Germinal center (tissue), 1 donor: ENCODE data around the gene MEG3.
A peak's percentile ranks its signal among the peaks of the same experiment; 100 is the strongest.
"Not testable (repeated sequence)": the region's sequence is repeated elsewhere in the genome, so short reads cannot be mapped to it uniquely, and the experiment has no call there.

Experiments used
- DNase-seq: peaks from one replicate; pipeline ENCODE4 v3.0.0; 2012; ENCODE audit warnings: mixed read lengths, low spot score

MEG3 gene

DNA sequence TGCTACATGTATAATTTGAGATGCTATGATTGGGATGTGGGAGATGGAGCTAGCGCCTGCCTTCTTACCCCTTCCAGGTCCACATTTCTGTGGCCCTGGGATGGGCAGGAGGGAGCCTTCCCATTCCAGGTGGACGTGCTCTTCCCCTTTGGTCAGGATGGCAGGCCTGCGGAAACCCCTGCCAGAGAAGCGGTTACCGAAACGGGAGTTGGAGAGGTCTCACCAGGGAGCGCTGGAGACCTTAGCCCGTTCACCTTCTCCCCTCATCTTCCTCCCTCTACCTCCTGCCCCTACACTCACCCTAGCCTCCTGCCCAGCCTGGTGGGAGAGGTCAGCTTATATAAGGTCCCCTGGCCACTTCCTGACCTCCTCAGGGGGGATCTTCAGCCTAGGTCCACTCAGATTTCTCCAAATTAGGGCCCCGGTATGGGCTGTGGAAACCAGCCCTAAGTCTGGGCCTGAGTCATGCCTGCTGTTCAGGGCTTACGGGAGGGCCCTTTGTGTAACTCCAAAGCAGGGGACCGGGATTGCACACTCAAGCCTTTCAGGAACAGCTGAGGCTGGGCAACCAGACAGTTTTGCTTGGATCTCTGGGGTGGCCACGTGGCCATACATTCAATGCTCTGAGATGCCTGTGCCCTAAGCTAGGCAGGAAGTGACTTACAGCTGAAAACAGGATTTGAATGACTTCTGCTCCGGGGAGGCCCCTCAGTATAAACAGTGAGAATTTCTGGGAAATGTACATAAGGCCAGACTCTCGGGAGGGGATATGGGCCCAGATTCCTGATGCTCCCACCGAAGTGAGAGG, 10.2 kb upstream of the MEG3 start:
- DNase-seq = no peak

DNA sequence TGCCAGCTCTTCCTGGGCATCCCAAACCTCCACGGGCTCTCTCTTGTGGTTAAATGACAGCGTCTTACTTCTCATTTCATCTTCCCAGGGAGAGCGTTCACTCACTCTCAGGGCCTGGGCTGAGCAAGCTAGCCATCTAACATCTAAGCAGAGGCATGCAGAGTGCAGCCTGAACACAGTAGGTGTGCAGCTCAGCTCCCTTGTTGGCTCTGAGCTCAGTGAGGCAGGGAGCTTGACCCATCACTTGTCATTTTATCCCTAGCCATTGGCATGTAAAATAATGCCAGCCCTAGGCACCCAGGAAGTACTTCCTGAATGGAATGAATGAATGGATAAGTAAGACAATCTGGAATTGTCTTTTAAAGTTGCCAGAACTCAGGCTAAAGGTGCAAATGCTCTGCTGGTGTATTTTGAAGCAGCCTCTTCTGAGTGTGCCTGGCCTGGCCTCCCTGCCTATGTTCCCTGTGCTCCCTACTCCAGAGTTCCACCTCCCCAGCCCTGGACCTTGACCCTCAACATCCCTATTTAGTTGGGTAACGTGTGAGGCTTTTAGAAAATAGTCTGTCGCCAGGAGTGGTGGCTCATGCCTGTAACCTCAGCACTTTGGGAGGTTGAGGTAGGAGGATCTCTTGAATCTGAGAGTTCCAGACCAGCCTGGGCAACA, 9.5 kb upstream of the MEG3 start:
- DNase-seq = no peak

DNA sequence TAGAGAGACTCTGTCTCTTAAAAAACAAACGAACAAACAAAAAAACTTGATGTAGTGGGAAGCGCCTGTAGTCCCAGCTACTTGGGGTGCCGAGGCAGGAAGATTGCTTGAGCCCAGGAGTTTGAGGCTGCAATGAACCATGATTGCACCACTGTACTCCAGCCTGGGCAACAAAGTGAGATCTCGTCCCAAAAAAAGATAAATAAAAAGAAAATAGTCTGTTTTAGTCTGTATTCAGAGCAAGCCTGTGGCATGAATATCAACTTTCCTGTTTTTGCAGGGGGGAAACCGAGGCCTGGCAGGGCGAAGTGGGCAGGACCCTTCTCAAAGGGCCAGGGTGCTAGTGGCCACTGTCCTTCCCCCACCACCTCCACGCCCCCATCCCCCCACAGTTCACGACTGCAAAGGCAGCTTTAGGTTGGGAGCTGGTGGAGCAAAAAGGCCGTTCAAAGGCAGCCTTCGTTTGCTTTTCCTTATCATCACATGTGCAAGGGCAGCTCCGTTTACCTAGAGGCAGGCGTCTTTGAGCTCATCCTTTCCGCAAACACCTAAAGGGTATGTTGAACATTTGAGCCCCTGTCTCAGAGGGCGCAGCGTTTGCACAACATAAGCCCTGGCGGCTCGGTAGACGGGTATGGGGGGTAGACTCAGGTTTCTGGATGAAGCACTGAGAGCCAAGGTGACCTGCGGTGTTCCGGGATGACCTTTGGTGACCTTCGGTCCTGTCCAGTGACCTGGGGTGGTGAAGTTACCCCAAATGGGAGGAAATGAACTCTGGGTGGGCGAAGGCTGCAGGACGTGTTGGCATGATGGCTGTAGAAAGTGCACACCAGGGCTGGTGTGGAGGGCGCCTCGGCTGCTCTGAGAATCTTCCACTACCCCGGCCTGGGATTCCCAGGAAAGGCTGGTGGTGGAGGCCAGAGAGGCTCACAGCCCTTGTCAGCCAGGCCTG, 8.7 kb upstream of the MEG3 start:
- no peak for DNase-seq

DNA sequence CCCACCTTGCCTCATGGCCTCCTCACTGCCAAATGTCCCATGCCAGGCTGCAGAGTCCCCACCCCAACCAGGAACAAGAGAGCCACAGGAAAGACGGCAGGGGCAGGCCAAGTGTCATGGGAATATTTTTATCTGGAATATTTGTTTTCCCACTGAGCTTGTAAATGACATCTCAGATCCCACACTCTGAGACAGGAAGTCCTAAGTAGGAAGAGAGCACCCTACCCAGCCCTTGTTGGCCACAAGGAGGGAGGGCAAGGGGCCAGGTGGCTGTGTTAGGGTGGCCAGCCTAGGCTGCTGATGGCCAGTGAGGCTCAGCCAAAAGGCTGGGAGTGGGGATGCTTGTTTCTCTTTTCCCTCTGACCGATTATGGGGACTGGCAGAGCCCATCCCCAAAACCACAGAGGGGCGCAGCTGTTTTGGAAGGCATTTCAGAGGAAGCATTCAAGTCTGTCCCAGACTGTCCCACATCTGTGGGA, 7.7 kb upstream of the MEG3 start:
- DNase-seq = no peak

DNA sequence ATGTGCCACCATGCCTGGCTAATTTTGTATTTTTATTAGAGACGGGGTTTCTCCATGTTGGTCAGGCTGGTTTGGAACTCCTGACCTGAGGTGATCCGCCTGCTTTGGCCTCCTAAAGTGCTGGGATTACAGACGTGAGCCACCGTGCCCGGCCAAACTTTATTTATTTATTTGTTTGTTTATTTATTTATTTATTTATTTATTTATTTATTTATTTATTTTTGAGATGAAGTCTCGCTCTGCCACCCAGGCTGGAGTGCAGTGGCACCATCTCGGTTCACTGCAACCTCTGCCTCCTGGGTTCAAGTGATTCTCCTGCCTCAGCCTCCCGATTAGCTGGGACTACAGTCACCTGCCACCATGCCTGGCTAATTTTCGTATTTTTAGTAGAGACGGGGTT, 7.0 kb upstream of the MEG3 start:
- DNase-seq = not testable (repeated sequence)

DNA sequence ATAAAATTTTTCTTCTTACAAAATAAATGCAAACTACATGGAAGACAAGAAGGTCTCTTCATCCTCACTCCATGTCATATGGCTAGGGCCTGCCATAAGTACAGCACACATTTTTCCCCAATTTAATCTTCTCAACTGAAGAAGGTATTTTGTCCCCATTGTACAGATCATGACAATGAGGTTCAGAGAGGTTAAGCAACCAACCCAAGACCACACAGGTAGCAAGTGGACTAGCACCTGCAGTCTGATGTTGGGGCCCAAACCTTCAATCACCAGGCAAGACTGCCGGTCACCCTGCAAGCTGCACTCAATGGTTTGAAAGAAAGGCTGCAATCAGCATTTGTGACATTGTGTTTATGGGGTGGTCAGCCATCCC, 6.5 kb upstream of the MEG3 start:
- no peak for DNase-seq

DNA sequence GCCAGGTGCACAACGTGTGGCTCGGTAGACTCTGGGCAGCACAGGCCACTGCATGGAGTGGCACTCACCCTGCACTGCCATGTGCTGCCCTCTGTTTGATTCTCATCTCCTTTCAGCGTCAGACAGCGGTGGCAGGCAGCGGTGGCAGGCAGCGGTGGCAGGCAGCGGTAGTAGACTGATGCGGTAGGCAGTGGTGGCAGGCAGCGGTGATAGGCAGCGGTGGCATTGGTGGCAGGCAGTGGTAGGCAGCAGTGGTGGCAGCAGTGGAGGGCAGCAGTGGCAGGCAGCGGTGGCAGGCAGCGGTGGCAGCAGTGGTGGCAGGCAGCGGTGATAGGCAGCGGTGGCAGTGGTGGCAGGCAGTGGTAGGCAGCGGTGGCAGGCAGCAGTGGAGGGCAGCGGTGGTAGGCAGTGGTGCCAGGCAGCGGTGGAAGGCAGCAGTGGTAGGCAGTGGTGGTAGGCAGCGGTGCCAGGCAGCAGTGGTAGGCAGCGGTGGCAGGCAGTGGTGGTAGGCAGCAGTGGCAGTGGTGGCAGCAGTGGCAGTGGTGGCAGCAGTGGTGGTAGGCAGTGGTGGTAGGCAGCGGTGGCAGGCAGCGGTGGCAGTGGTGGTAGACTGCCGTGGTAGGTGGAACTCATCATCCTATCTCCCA, 6.0 kb upstream of the MEG3 start:
- no peak for DNase-seq

DNA sequence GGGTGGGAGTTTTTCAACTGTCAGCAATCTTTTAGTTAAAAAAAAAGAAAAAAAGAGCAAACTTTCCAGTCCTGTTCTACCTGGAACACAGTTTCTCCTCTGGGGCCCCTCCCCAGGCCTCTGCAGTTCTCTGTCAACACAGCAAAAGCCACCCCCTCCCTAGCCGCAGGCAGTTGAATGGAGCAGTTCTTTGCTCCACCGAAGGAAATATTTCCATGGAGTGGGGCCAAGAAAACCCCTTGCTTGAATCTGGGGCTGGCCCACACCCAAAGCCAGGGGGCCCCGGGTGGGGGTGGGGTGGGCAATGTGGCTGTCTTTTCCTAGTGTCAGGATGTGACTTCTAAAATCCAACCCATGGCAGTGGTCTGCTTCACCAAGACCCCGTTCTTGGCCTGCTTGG, 5.0 kb upstream of the MEG3 start:
- no peak for DNase-seq

DNA sequence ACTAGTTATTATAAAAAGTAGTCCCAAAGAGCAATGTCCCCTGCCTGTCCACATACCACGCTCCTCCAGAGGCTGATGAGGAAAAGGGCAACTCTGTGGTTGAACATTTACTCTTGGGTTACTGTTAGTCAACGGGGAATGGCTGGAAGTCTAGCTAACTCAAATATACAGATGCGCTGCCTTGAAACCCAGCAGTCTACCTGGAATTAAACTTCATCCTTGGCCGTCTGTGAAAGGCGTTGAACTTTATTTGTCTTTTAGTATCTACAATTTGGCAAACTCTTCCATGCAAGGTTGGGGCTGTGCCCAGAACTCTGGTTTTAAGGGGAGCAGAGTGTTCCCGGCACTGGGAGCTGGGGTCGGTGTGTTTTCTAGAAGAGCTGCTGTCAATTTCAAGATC, 3.9 kb upstream of the MEG3 start:
- no peak for DNase-seq

DNA sequence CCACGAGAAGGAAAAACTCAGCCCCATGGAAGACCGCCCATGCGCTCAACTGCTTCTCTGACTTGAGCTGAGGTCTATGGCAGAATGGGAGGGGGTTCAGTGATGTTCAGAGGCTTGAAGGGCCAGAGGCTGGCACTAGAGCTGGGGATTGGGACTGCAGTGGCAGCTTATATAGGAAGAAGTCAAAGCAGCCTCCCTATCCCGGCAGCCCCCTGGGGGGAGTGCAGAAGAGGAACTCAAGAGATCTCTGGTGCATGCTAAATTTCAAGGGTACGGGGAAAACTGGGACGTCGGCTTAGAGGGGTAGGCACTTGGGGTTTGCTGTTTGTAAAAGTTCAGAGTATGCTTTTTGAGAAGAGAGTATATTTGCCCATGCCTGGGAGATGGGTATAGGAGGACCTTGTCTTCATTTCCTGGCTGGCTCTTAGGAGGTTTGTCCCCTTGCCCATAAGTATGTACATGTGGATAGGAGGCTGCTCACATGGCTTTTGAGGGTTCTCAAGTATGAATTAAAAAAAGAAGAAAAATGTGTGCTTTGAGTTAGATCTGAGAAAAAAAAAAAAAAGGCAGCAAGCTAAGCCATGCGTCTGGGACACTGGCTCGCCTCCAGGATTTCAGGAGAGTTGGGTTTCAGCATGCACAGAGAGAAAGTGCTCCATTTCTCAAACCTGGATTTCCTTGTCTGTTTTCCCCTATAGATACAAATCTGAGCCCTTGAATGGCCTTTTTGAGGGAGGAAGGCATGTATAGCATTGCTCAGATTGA, 3.2 kb upstream of the MEG3 start:
- no peak for DNase-seq

DNA sequence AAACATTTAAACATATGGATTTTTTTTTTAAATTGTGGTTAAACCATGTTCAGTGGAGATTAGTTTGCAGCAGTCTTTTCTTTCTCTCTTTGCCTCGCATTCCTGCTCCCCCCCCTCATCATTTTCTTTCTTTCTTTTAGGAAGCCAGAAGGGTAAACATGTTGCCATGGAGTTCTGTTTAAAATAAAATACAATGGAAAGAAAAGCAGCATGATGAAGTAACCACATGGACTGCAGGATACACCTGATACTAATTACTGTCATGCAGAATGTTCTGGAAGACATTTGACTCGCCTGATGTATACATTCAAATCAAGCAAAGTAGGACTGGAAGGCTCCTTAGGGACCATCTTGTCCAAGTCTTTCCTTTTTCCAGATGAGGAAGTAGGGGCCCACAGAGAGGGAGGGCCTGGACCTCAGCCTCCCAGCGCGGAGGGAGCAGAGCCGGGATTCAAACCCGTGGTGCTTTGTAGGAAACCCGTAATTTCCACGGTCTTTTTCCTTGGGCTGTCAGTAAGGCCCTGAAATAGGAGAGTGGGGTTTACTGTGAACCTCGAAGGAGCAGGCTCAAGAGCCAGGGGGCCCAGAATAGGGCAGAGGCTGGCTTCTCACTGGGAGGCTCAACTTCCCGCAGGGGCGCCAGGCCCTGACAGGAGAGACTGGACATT, 2.4 kb upstream of the MEG3 start:
- DNase-seq = no peak

DNA sequence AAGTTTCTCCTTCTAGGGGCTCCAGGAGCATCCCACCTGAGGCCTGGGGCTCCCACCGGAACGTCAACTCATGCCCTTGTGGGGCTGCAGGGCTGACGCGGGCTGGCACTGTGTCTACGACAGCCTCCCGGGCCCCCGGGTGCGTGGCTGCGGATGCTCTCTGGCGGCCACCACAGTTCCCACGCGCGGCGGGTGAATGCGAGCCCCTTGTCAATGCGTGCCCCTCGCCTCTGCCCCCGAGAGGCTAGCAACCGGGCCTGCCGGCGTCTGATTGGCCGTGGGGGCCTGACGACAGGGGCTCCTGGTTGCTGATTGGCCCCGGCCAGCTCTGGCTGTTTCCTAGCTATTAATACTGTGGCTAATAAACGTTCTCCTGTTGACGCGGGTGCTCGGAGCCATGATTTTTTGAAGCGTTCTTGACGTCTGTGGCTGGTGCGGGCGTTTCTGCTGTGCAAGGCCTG, 1.8 kb upstream of the MEG3 start:
- DNase-seq = peak; percentile 79

DNA sequence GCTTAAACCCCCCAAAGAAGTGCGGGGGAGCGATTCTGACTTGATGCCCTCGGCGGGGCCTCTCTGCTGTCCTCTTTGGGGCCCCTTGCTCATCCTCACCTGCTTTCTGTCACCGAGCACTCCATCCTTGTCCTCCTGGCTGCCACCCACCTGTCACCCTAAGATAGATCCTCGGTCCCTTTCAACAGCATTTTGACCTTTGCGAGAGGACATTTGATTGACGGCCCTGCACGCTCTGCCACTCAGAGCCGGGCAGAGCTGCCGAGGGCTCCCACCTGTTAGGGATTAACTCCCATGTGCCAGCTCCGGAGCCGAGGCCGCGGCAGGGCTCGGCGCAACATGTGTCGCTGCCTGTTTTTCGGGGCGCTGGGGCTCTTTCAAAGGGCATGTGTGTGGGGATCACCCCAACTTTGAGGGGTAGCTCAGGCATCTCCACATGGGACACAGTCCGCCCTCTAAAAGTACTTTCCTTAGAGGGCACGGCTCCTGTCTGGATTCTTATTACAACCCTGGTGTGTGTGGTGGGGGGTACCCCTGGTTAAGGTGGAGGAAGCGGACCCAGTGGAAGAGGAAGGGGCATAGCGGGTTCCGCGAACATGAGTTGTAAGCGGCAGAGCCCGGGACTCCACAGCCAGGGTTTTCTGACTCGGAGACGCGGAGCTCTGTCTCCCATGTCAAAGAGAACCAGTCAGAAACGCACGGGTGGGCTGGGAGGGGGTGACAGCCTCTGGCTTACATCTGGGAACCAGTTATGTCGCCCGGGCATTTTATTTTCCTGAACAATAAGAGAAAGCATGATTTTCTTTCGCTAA, 811 bp upstream of the MEG3 start:
- DNase-seq = no peak

DNA sequence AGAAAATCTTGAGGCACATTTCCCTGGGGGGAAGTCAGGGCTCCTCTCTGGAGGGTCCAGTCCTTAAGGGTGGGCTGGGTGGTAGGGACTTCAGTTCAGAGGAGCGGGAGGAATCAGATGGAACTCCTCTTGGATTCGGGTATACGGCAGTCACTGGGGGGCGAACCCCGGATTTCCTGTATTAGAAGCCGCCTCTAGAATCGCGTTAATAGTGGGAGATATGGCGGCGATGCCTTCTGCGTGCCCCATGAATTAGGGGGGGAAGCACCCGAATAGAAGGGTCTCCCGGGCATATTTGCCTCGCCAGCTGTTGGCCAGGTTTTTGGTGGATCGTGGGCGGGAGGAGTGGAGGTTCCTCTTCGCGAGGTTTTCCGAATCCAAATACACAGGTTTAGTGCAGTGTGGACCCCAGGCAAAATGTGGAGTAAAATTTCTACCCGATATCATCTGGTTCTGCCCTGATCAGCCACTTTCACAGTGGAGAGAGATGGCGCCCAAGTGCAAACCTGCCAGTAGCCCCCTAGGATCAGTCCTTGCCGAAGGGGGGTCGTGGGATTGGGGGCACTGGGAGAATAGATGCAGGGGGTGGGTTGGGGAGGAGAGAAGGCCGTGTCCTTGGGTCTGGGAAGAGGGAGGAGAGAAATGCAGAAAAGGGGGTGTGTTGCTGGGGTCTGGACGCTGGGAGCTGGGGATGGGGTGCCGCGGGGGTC, 628 bp downstream of the MEG3 start:
- no peak for DNase-seq

DNA sequence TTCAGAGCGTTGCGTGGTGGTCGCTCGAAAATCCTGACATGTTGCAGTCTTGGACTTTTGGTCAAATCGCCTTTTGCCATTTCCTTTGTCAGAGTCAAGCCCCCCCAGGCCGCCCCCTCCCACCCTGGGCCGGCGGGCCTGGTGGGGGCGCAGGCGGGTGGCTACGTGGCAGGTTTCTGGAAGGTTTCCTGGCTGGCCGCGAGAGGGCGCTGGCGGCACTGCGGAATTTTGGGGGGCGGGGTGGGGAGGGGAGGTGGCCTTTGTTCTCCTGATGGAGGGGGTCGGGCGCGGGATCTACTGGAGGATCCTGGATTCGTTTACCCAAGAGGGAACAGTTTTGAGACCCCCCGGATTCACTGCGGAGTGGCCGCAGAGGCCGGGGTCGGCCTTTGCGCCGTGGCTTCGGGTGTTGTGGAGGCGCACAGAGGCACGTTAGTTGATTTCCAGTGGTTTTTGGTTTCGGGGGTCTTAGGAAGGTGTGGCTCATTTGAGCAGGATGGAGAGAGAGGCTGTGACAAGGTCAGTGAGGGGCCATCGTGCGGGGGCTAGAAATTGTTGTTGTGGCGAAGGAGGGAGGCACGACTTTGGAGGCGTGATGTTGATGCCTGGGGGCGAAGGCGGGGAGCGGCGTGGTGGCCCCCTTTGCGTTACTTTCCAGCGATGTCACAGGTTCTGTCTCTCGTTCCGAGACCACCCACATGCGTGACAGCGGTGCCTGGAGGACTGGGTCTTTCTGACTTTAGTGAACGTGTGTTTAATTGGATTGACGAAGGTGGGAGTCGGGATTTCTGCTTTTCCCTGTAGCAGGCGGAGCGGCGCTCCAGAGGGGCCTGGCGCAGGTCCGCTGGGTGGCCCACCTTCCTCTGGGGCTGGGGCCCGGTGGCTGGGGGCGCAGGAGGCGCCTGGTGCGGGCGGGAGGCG, 1.4 kb downstream of the MEG3 start:
- no peak for DNase-seq

DNA sequence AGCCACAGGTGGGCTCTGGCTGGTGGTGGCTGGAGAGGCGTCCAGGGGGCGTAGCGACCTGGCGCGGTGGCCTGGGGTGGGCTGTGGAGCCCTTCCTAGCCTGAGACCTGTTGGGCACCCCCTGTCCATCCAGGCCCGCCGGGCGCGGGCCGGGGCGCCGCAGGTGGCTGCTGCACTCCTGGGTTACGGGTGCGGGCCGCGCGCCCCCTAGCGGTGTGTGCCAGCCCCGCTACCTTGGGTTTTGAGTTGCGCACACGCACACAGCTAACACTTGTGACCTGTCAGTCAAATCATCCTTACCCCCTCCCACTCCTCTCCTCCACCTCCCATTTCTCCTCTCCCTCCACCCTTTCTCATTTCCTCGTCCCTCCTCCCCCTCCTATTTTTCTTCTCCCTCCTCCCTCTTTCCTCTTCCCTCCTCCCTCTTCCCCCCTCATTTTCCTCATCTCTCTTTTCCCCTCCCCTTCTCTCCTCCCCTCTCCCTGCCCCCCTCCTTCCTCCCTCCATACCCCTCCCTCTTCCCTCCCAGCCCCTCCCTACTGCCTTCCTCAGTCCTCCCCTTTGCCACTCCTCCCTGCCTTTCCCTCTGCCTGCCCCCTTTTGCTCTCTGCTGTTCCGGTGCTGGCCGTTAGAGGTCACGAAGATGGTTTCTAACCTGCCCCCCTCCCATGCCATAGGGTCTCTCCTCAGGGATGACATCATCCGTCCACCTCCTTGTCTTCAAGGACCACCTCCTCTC, 2.3 kb downstream of the MEG3 start:
- DNase-seq = no peak

DNA sequence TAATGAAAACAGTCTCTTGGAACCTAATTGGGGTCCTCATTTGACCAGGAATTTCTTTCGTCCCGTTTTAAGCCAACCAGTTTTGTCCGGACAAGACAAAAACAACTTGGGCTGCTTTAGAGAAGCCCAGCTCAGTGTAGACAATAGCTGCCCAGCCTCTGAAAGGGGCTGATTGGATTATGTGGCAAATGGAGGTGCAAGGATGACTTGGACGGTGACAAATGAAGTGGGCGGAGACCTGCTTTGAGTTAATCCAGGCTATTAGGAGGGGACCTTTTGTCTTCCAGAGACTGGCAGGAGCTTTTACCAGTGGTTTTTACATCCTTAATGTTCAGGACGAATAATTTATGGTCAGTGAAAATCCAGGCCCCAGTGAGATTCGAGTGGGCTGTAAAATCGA, 4.8 kb downstream of the MEG3 start:
- no peak for DNase-seq
